Measurements from ENCODE around the gene RPS14.
"Not testable (repeated sequence)": the region's sequence is repeated elsewhere in the genome, so short reads cannot be mapped to it uniquely, and the experiment has no call there.

RPS14 gene

GRCh38 chr5:150443242-150444075, 6.1 kb downstream of the RPS14 start:
- no peak for DNase-seq (ENCODE audit: low read depth)

GRCh38 chr5:150442699-150443080, 6.8 kb downstream of the RPS14 start:
- DNase-seq (ENCODE audit: low read depth): no peak

- no peak for DNase-seq (ENCODE audit: low read depth)
These were observed 7.5 kb downstream of the RPS14 start for GRCh38 chr5:150441813-150442698.

- DNase-seq (ENCODE audit: low read depth): no peak
These were observed 8.4 kb downstream of the RPS14 start for GRCh38 chr5:150440948-150441812.

GRCh38 chr5:150438873-150439546, 10.5 kb downstream of the RPS14 start:
- no peak for DNase-seq (ENCODE audit: low read depth)

- DNase-seq (ENCODE audit: low read depth): no peak
These were observed 13.3 kb downstream of the RPS14 start for GRCh38 chr5:150436141-150436680.

- DNase-seq (ENCODE audit: low read depth): peak; percentile 57
These were observed 15.1 kb downstream of the RPS14 start for GRCh38 chr5:150434464-150434863.

- no peak for DNase-seq (ENCODE audit: low read depth)
These were observed 18.0 kb downstream of the RPS14 start for GRCh38 chr5:150431574-150431973.

- no peak for DNase-seq (ENCODE audit: low read depth)
These were observed 18.5 kb downstream of the RPS14 start for GRCh38 chr5:150431048-150431447.

- DNase-seq (ENCODE audit: low read depth): no peak
These were observed 20.1 kb downstream of the RPS14 start for GRCh38 chr5:150429410-150429873.

- no peak for DNase-seq (ENCODE audit: low read depth)
These were observed 20.6 kb downstream of the RPS14 start for GRCh38 chr5:150428978-150429377.

GRCh38 chr5:150428106-150428876, 21.2 kb downstream of the RPS14 start:
- no peak for DNase-seq (ENCODE audit: low read depth)

- not testable (repeated sequence) for DNase-seq (ENCODE audit: low read depth)
These were observed 23.4 kb downstream of the RPS14 start for GRCh38 chr5:150426165-150426564.

GRCh38 chr5:150422758-150423157, 26.8 kb downstream of the RPS14 start:
- DNase-seq (ENCODE audit: low read depth): no peak

GRCh38 chr5:150422075-150422474, 27.5 kb downstream of the RPS14 start:
- DNase-seq (ENCODE audit: low read depth): no peak

- DNase-seq (ENCODE audit: low read depth): no peak
These were observed 29.8 kb downstream of the RPS14 start for GRCh38 chr5:150419630-150420270.

GRCh38 chr5:150413902-150414790, 35.4 kb downstream of the RPS14 start:
- DNase-seq (ENCODE audit: low read depth): not testable (repeated sequence)

- DNase-seq (ENCODE audit: low read depth): no peak
These were observed 36.2 kb downstream of the RPS14 start for GRCh38 chr5:150413176-150413901.
